SK-MEL-5 (cell line): ENCODE measurements around the gene CDR2. TPM values are rescaled to one million over a fixed set of nuclear protein-coding genes. Genes with fewer than 3 reads are reported as not detected.
A peak's percentile ranks its signal among the peaks of the same experiment; 100 is the strongest.
"Not testable (repeated sequence)": the region's sequence is repeated elsewhere in the genome, so short reads cannot be mapped to it uniquely, and the experiment has no call there.

Experiments used
- DNase-seq: peaks from one replicate; pipeline ENCODE4 v3.0.0-alpha.2; 2016; ENCODE audit warnings: low read depth, low spot score
- in situ Hi-C: cut with HindIII; loops from 2 replicates; pipeline ENCODE4 v1.10.0; 2016; ENCODE audit warnings: low sequenced_read_pairs, high pct_unique_total_duplicates, low pct_unique_long_range_greater_than_20kb
- total RNA-seq: library from RNA; depleted of rRNA; stranded (reverse); fragments of >200 nt; shearing (Covaris generic); gene quantifications from 2 replicates; pipeline ENCODE4 v1.2.3, GENCODE V29; 2014

CDR2 gene
- total RNA-seq, 1 experiment from 2014 or later = 14.5 TPM

DNA sequence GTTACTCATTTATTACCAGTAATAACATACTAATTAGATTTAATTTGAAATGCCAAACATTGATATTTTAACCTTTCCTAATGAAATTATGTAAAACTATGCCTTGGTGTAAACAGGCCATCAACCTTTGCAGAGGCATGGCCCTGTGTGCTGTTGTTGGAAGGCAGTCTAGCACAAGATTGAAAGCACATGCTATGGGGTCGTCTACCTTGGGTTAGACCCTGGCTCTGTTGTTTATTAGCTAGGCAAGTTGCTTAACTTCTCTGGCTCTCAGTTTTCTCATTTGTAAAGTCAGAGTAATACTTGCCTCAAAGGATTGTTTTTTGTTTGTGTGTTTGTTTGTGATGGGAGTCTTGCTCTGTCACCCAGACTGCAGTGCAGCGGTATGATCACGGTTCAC is 9.4 kb upstream of the CDR2 start:
- in situ Hi-C loops = no loop called here
- no peak for DNase-seq

DNA sequence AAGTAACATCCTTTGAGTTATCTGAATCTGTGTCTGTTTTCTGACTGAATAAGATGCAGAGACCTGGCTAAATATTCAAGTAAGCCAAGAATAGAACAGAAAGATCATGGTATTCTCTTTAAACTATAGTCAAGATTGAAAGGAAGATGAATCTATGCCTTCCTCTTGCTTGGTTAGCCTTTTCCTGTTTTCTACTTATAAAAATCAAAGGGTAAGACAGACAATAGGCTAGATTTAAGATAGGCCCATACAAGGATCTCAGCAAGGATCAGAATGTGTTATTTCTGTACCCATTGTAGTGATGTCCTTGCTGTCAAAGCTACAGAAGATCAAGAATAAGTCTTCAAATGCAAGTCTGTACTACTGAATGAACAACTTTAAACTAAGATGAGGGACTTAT is 7.0 kb upstream of the CDR2 start:
- no peak for DNase-seq
- in situ Hi-C loops = no loop called here

DNA sequence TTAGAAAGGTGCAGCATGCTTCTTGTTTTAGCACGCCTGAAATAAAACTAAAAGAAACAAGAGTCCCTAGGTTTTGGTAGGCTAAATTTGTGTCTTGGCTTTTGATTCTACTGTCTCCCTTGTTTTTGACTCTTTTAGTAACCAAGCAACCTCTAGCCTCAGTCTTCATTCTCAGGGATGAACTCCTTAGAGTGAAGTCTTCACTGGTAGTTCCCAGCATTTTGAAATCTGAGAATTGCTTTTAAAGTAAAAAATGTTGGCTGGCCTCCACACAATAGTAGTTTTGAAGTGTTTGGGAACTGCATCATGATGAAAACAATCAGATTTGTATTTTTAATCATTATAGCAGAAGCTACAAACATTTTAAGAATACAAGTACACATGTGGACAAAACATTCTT is 6.1 kb upstream of the CDR2 start:
- in situ Hi-C loops = no loop called here

DNA sequence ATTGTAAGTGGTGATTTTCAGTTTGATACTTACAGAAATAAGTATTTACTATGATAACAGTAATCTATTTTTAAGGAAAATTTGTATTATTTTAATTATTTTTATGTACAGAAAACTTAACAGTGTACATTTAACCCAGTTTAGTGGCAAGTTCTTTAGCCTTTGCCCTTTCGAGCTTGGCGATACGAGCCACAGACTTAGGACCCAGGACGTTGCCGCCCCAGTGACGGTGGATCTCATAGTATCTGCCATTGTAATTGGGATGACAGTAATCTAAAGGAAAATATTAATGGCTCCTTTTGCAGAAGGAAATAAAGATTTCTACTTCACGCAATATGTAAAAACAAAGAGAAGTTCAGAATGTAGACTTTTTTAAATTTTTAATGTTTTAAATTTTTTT is 5.2 kb upstream of the CDR2 start:
- in situ Hi-C loops = no loop called here
- no peak for DNase-seq

More for the DNA sequence above, 6.1 kb upstream of the CDR2 start:
- no peak for DNase-seq

DNA sequence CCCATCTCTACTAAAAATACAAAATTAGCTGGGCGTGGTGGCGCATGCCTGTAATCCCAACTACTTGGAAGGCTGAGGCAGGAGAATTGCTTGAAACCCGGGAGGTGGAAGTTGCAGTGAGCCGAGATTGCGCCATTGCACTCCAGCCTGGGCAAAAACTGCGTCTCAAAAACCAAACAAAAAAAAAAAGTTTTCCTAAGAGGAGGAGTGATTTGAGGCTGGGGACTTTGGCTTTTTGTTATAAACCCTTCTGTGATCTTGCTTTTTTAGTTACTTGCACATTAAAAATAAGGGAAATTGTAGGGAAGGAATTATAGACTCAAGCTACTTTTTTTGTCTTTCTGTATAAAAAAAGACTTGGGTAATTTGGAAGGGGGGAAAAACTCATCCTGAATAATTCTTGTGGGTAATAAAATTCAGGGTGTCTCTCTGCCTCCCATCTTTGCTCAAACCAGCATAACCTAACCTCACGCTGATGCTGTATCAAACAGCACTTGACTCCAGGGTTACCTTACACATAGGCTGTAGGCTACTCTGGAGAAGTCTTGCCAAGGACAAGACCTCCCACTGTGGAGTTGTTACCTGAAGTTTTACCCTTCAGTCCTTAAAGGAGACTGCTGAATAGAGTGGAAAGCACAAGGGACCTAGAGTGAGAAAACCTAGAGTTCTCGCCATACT is 1.7 kb upstream of the CDR2 start:
- no peak for DNase-seq

GRCh38 chr16:22375117-22375962 is 921 bp upstream of the CDR2 start:
- in situ Hi-C loops = no loop called here

More for the DNA sequence above, 1.7 kb upstream of the CDR2 start:
- in situ Hi-C loops = no loop called here

DNA sequence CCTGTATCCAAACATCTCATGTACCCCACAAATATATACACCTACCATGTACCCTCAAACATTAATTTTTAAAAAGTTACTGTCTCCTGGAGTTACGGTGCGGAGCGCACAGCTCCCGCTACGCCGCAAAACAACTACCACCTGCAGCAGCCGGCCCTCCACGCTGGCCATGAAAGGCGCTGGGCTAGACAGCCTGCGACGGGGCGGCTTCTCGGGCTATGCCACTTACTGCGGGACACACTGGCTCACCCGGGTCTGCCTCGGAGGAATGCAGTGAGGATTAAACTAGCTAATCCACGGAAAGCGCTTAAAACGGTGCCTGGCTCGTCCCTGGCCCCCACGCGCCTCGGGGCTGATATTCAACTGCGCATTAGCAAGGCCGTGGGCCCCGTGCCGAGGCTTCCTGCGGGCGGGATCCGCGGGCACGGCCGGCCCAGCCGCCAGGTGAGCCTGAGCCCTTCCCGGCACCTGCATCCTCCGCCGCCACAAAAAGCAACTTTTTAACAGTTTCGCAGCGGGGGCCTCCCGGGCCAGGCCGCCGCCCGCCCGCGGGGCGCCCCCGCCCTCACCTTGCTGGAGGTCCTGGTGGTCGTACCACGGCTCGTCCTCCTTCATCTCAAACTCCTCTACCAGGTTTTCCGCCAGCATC is 633 bp downstream of the CDR2 start:
- in situ Hi-C loops = no loop called here
- DNase-seq = peak; percentile 7

More at GRCh38 chr16:22375117-22375962, 921 bp upstream of the CDR2 start:
- DNase-seq = peak; percentile 4

DNA sequence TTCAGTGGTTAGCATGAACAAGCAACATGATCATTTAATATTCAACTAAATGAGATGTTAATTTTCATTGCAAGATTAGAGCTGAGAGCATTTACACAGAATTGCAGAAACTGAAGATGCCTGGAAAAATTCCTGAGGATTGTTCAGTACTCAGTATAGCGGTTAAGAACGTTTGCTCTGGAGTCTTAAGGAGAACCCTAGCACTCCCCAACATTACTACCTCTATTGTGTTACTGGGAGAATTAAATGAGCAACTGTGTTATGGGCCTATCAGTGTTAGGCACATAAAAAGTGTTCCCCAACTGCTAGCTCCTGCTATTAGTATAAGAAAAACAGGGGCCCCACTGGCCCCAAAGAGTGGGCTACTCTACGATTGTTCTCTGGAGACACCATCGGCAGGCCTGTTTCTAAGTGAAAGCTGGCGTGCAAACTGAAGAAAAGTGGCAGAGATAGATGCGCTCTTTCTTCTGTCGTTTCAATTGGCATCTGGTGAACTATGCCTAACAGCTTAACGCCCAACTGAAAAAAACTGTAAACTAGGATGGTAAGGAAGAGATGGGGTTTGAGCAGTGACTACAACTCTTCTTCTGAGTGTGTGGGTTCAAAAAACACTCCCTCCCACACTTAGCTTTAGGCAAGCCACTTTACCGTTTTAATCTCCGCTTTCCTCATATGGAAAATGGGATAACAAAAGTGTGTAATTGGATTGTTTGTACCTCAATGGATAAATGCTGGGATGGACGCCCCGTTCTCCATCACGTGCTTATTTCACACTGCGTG is 1.3 kb downstream of the CDR2 start:
- in situ Hi-C loops = no loop called here
- no peak for DNase-seq

- in situ Hi-C loops = no loop called here
- DNase-seq = no peak
Measured at GRCh38 chr16:22370038-22370820, 4.2 kb downstream of the CDR2 start.

- DNase-seq = peak; percentile 7
Measured at GRCh38 chr16:22369221-22369811, 5.1 kb downstream of the CDR2 start.

DNA sequence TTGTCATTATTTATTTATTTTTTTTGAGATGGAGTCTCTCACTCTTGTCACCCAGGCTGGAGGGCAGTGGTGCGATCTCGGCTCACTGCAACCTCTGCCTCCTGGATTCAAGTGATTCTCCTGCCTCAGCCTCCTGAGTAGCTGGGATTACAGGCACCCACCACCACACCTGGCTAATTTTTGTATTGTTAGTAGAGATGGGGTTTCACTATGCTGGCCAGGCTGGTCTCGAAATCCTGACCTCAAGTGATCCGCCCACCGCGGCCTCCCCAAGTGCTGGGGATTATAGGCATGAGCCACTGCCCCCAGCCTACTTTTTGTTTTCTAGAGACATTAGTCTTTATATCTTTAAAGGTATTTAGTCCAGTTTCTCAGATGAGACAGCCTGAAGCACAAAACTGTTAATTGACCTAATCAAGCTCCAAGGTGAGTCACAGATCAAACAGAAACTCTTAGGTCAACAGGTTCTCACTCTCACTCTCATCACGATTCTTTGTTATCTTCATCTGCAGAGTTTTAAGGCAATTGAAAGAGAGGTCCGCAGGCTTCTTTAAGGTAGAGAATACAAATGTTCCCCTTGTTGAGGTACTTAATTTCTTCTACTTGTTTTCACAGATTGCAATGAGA is 6.1 kb downstream of the CDR2 start:
- DNase-seq, in situ Hi-C loops: not testable (repeated sequence)

More at GRCh38 chr16:22369221-22369811, 5.1 kb downstream of the CDR2 start:
- in situ Hi-C loops = no loop called here

- no peak for DNase-seq
- in situ Hi-C loops = no loop called here
Measured at GRCh38 chr16:22366889-22367288, 7.5 kb downstream of the CDR2 start.

DNA sequence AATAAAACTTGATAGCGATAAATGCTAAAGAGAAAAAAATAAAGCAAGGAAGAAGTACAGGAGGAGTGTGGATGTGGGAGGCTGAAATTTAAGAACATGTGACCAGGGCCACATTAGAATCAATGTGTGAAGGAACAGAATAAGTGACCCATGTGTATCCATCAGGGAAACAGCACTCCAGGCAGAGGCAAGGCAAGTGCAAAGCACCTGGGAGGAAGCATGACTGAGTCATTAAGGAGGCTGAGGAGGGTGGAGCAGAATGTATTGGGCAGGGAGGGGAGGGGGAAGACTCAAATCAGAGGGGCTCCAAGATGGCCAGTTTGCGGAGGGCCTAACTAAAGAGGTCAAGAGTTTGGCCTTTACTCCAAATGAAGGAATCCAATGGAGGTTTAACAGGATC is 8.0 kb downstream of the CDR2 start:
- DNase-seq = no peak
- in situ Hi-C loops = no loop called here

DNA sequence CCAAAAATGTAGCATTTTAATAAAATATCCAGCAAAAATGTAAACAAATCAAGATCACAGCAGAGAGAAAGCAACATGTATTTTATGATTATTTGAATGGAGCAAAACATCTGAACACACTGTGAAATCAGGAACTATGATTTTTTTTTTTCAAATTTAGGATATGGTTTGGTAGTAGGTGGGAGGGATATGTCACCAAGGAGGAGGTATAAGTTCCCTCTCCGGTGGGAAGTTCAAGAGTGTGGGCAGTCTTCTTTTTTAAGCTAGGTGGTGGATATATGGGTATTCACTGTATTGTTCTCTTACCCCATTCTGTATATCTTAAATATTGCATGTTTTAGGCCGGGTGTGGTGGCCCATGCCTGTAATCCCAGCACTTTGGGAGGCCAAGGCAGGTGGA is 10.2 kb downstream of the CDR2 start:
- in situ Hi-C loops = no loop called here
- DNase-seq = no peak

GRCh38 chr16:22360963-22361659 is 13.3 kb downstream of the CDR2 start:
- peak; percentile 8 for DNase-seq
- in situ Hi-C loops = no loop called here

DNA sequence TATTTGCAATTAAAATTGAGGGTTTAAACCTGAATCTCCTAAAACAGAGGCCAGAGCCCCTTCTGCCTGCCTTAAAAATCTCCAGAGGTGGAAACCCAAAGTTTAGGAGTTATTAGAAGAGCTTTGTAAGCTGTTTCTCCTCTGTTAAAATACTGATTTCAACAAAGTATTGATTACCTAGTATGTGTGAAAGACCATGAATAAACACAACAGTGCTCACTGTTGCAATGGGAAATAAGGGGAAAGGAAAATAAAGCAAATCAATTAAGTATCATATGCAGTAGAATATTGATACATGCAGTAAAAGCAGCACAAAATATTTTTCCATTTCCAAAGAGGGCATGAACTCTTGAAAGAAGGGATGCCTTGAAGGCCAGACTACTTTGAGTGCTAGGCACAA is 14.7 kb downstream of the CDR2 start:
- DNase-seq = no peak
- in situ Hi-C loops = no loop called here
